ENCODE results near the gene METTL6.
A peak's percentile ranks its signal among the peaks of the same experiment; 100 is the strongest.
"Not testable (repeated sequence)": the region's sequence is repeated elsewhere in the genome, so short reads cannot be mapped to it uniquely, and the experiment has no call there.

METTL6 gene

DNA sequence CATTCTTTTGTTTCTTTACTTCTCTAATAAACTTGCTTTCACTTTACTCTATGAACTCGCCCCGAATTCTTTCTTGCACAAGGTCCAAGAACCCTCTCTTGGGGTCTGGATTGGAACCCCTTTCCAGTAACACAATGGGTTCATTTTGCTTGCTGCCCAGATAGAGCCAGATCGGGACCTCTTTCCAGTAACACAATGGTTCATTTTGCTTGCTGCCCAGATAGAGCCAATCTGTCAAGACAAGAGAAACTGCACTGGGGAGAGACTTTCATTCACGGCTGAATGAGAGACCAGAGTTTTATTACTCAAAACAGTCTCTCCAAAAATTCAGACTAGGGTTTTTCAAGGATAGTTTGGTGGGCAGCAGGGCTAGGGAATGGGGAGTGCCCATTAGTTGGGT is 25.4 kb downstream of the METTL6 start:
- no peak for DNase-seq

DNA sequence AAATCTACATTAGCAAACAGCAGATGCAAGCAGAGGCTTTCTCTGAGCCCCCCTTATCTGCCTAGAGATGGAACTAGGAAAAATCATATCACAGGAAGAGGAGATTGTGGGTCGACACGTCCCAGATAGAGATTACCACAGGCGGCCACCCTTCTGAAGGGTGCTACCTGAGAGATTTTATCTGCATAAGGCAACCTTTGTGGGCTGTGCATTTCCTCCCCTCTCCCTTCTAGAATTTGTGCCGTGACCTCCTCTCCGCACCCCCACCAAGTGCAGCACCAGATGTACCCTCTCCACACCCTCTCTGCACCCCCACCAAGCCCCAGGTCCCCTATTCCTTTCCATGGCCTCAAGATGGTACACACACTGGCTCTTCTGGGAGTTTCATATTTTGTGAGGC is 27.4 kb downstream of the METTL6 start:
- DNase-seq = no peak

DNA sequence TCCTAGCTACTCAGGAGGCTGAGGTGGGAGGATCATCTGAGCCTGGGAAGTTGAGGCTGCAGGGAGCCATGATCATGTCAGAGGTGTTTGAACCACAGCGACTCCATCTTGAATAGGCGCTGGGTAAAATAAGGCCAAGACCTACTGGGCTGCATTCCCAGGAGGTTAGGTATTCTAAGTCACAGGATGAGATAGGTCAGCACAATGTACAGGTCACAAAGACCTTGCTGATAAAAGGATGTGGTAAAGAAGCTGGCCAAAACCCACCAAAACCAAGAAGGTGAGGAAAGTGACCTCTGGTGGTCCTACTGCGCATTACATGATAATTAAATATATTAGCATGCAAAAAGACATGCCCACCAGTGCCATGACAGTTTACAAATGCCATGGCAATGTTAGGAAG is 28.6 kb downstream of the METTL6 start:
- DNase-seq = not testable (repeated sequence)

DNA sequence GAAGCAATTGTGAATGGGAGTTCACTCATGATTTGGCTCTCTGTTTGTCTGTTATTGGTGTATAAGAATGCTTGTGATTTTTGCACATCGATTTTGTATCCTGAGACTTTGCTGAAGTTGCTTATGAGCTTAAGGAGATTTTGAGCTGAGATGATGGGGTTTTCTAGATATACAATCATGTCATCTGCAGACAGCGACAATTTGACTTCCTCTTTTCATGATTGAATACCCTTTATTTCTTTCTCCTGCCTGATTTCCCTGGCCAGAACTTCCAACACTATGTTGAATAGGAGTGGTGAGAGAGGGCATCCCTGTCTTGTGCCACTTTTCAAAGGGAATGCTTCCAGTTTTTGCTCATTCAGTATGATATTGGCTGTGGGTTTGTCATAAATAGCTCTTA is 34.1 kb downstream of the METTL6 start:
- not testable (repeated sequence) for DNase-seq

DNA sequence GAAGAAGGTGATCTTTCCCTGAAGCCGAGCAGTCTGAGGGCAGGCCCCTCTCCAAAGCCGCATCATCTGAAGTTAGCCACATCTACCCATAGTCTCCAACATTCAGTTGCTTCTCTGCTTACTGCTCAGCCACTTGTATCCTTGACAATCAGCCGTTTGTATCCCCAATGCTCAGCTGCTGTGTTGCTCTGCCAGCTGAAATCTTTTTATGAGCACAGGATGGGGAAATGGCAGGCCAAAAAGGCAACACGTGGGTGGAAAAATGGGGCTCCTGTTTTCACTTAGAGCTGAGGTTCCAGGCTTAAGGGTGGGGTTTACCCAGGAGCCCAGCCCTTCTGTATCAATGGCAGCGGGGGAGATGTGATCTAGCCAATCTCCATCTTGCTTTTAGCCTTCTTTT is 36.3 kb downstream of the METTL6 start:
- DNase-seq = no peak

DNA sequence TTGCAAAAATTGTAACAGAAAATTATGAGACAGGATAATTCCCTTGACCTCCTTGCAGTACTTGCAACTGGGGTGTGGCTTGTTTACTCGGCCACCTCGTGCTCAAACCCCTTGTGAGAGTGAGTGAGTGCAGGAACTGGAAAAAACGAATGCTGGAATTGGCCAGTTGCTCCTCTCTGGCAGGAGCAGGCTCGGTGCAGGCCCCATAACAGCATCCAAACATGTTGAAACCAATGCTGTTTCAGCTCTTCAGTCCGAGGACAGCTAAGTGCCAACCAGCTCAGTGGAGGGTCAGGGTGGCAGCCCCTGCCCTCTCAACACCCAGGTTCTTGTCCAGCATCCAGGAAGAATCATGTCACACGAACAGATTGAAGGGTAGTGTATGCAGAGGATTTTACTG is 36.9 kb downstream of the METTL6 start:
- no peak for DNase-seq

DNA sequence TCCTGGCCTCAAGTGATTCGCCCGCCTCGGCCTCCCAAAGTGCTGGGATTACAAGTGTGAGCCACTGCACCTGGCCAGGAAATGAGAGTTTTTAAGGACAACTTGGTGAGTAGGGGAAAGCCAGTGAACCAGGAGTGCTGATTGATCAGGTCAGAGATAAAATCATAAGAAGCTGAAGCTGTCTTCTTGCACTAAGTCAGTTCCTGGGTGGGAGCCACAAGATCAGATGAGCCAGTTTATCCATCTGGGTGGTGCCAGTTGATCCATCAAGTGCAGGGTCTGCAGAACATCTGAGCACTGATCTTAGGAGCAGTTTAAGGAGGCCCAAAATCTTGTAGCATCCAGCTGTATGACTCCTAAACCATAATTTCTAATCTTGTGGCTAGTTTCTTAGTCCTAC is 39.0 kb downstream of the METTL6 start:
- DNase-seq = not testable (repeated sequence)

DNA sequence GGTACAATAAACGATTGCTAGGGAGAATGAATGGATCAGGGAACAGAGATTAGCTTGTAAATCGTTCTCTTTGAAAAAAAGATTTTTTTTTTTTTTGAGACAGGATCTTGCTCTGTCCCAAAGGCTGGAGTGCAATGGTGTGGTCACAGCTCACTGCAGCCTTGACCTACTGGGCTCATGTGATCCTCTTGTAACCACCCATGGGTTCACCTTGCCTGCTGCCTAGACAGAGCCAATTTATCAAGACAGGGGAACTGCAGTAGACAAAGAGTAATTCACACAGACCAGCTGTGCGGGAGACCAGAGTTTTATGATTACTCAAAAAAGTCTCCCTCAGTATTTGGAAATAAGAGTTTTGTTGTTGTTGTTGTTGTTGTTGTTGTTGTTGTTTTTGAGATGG is 39.6 kb downstream of the METTL6 start:
- no peak for DNase-seq

DNA sequence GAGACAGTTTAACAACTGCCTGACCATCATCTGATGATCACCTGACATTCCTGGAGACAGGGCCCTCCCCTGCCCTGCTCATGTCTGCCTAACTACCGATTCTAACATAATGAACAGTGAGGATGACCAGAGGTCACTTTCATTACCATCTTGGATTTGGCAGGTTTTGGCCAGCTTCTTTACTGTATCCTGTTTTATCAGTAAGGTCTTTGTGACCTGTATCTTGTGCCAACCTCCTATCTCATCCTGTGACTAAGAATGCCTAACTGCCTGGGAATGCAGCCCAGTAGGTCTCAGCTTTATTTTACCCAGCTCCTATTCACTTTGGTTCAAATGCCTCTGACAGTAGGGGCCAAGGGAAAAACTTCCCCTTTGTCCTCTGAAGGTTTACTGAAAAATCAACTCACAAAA is 40.2 kb downstream of the METTL6 start:
- DNase-seq = no peak

DNA sequence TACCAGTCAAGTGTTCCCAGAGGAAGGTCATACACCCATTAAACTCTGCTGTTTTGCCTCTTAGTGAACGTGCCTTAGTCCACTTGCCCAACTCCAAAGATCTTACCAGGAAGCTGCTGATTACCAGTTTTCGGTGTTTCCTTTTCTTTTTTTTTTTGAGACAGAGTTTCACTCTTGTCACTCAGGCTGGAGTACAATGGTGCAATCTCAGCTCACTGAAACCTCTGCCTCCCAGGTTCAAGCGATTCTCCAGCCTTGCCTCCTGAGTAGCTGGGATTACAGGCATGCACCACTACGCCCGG is 40.7 kb downstream of the METTL6 start:
- not testable (repeated sequence) for DNase-seq

DNA sequence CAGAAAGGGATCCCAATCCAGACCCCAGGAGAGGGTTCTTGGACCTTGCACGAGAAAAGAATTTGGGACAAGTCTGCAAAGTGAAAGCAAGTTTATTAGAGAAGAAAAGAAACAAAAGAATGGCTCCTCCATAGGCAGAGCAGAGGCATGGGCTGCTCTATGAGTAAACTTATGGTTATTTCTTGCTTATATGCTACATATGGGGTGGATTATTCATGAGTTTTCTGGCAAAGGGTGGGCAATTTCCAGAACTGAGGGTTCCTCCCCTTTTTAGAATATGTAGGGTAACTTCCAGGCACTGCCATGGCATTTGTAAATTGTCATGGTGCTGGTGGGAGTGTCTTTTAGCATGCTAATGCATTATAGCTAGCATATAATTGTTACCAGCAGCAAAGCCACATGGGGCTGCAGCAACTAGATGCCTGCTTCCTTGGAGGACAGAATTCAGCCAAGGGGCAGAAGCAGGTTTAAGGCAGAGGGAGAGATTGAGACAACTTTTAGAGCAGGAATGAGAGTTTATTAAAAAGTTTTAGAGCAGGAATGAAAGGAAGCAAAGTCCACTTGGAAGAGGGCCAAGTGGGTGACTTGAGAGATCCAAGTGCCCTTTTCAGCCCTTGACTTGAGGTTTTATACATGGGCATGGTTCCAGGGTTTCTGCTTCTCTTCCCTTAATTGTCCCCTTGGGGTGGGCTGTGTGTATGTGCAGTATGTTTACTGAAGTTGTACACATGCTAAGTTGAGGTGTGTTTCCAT is 41.3 kb downstream of the METTL6 start:
- no peak for DNase-seq

DNA sequence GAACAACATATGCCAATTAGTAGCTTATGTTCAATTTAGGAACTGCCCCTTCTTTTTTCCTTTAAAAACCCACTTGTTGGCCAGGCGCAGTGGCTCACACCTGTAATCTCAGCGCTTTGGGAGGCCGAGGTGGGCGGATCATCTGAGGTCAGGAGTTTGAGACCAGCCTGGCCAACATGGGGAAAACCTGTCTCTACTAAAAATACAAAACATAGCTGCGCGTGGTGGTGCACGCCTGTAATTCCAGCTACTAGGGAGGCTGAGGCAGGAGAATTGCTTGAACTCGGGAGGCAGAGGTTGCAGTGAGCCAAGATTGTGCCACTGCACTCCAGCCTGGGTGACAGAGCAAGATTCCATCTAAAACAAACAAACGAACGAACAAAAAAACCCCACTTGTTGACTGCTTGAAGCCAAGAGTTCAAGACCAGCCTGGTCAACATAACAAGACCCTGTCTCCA is 42.1 kb downstream of the METTL6 start:
- not testable (repeated sequence) for DNase-seq

DNA sequence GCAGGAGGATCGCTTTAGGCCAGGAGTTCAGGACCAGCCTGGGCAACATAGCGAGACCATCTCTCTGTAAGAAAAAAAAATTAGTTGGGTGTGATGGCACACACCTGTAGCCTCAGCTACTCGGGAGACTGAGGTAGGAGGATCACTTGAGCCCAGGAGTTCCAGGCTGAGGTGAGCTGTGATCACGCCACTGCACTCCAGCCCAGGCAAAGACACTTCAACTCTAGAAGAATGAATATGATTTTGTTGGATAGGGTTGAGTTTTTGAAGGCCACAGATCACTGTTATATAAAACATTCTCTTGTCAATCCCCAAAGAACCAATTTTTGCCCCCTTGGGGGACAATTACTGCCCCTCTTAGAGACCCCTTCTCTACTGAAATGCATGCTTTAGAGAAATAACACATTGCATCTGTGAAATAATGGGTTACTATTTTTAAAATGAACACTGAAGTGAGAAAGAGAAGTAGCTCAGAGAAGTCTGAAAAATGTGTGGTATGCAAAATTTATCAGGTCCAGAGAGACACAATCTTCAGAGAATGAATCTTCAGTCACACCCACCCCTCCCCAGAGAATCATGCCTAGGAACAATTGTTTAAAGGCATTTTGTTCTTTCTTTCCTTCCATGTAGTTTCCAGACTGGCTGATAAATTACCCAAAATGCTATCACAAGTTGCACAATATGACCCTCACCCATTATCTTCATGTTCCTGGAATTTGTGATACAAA is 42.7 kb downstream of the METTL6 start:
- DNase-seq = no peak

DNA sequence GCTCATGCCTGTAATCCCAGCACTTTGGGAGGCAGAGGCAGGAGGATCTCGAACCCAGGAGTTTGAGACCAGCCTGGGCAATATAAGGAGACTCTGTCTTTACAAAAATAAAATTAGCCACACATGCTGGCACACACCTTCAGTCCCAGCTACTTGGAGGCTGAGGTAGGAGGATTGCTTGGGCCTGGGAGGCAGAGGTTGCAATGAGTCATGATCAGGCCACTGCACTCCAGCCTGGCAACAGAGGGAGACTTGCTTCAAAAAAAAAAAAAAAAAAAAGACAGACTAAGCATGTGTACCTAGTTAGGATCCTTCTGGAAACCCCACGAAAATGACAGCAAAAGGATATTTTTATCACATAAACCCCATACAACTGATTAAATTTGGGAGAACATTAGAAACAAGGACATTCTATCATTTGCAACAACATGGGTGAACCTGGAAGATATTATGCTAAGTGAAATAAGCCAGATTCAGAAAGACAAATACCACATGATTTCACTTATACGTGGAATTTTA is 44.9 kb downstream of the METTL6 start:
- no peak for DNase-seq

DNA sequence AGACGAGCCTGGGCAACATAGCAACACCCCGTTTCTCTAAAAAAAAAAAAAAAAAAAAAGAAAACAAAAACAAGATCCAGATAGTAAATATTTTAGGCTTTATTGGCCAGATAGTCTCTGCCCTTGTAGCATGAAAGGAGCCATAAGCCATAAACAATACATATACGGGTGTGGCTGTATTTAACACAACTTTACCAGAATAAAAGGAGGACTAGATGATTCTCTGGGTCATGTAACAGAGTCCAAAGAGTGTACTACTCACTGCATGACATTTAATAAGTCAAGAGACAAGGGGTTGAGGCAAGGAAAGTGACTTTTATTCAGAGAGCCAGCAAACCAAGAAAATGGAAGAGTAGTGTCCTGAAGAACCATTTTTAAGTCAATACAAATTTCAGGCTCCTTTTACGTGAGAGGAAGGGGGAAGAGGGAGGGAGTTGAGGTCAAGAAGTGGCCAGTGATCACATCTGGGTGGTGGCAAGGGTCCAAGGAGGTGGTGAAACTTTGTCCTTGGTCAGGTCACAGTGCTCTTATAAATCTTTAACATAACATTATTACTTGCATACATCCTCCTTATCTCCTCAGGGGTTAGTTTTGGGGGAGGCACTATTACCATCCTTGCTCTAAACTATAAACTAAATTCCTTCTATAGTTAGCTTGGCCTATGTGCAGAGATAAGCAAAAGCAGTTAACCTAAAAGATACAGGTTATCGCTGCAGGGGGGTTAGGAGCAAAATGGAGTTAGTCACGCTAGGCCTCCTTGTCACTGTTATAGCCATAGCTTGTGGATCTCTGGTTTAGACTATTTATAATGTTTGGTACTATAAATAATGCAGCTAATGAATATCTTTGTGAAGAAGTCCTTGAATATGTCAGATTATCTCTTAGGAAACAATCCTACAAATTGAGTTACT is 46.1 kb downstream of the METTL6 start:
- no peak for DNase-seq

DNA sequence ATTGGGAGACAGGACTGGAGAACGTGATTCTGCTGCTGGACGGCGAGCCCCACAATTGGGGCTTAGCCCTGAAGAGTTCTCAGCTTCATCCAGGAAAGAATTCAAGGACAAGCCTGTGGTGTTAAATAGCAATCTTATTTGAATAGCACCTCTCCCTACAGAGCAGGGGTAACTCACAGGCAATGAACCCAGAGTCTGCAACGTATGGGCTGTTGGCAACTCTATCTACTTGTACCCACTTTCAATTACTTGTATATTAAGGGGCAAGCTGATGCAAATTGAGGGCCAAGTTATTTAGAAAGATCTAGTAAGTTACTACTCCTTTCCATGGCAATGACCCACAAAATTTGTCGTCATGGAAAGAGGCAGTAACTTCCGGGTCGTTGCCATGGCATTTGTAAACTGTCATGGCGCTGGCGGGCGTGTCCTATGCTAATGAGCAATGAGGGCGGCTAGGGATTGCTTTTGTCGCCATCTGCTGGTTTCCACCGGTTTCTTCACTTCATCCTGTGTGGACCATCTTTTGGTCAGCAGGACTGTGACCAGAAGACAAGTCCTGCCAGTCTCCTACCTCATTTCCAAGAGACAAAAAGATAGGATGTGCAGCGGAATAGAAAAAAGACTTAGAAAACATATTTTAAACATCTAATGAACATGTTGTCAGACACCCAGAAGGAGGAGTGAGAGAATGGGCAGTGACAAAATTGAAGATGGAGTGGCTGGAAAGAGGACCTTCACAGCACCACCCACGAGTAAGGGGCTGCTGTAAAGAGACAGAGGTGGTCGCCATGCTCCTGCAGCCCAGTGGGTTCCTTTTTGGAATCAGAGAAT is 49.2 kb downstream of the METTL6 start:
- DNase-seq = peak; percentile 70

DNA sequence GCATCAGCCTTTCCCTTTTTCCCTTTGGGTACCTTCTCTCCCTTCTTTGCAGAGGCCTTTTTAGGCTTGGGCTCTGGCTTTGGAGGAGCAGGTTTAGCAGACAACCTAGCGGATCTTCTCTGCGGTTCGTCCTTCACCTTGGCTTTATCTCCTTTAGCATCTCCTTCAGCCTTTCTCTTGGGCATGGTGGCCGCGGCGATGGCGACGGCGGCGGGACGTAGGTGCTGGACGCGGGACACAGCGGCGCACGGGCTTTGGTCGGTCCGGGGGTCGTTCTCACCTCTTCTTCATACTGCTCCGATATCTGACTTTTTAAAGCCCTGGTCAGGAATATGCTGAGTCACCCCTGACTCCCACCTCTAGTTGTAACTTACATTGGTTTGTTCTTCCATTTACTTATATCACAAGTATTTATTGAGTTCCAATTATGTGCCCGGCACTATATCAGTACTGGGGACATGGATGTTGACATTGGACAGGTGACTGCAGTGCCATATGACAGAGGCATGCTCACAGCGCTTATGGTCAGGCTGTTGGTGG is 51.8 kb downstream of the METTL6 start:
- DNase-seq = no peak

DNA sequence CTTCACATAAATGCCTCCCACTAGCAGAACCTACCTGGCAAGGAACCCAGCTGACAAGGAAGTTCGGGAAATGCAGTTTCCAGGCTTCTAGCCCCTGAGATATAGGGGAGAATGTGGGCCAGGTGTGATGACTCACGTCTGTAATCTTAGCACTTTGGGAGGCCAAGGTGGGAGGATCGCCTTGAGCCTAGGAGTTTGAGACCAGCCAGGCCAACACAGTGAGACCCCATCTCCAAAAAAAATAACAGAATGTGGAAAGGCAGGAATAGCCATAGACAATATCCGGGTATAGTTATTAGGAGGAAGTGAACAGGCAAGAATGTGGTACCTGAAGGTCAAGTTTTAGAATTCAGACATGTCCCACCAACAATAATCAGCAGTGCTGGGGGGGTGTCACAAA is 54.4 kb downstream of the METTL6 start:
- DNase-seq = no peak

DNA sequence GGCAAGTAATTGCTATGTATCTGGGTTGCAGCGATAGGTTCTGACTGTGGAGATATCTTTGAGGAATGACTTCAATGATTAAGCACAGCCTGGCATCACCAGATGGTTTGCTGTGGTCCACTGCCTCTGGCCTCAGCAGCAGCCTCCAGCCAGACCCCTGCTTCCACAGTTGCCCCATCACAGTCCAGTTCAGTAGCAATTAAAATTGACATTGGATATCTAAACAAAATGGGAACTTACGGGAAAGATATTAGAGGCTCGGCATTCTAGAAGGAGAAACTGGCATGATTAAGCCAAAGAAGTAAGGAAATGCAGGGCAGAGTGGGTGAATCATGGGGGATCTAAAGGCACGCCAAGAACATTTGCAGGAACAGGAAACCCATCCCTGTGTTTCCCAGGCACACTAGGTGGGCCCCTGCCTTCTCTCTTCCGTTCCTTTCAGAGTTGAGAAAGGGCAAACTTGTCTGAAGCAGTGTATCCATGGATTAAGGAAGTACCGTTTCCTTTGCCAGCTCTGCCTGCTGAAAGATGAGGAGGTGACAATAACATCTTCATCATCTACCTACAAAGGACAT is 58.7 kb downstream of the METTL6 start:
- DNase-seq = no peak

DNA sequence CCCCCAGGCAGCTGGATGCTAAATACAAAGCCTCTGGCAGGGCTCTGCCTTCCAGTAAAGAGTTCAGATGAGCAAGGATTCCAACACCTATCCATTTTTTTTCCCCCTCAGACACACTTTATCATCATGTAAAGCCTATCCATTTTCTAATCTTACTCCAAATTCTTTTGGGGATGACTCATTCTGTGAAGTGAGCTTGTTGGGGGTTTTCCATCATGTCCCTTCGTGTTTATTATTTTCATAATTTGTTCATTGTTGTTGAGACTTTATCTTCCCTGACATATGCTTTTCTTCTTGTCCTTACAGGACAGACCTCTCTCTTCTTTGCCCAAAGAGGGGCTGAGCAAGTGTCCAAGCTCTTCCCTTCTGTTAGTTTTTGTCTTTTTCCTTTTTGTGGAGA is 60.3 kb downstream of the METTL6 start:
- no peak for DNase-seq

DNA sequence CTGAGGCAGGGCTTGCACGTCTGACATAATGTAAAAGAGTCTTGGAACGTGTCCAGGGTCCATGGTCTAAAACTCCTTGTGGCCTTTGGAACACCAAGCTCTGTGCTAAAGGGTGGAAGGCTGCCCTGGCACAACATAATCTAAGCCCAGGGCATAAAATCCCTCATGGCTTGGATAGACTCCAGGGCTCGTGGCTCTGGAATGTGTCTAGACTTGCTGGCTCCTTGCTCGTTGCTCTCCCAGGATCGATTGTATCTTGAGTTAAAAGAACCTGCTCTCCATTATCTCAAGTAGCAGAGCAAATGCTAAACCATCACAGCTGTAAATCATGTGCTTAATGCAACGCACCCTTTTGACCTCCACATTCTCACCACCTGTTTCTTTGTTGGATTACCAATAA is 63.3 kb downstream of the METTL6 start:
- DNase-seq = peak; percentile 8

All from NCI-H2171 treated with DMSO at 0.1 percent for 48 hours (cell line).